Tibial nerve (tissue), 4 donors: ENCODE measurements around the gene ALDH1L1.

Source experiments
- CTCF ChIP-seq, 5 experiments: fragments of 200-600 bp in 3 of 5; fragments of 450-650 bp in 2 of 5; sonication (generic) in 3 of 5; IDR thresholded peaks; one replicate each; pipeline ENCODE4 v1.5.1; 2016 to 2019; ENCODE audit warnings: antibody characterized with exemption in 5 of 5, mild to moderate bottlenecking in 3 of 5, moderate library complexity in 2 of 5
- EP300 ChIP-seq, 2 donors: sonication (generic); formaldehyde crosslinking; IDR thresholded peaks; one replicate each; pipeline ENCODE4 v1.6.1; 2017; ENCODE audit warnings: antibody characterized with exemption in 2 of 2, mild to moderate bottlenecking in 1 of 2
- POLR2A ChIP-seq, 2 donors: fragments of 450-650 bp; IDR thresholded peaks; one replicate each; pipeline ENCODE4 v1.6.1; 2017; ENCODE audit warnings: antibody characterized with exemption in 2 of 2, mild to moderate bottlenecking in 2 of 2, moderate library complexity in 2 of 2

GRCh38 chr3:126076140-126076539 is 104.2 kb downstream of the ALDH1L1 start:
- TF ChIP-seq CTCF (IDR thresholded peaks at IDR 0.05) = no peak
- TF ChIP-seq POLR2A (IDR thresholded peaks at IDR 0.05) = no peak
- no peak for TF ChIP-seq EP300 (IDR thresholded peaks at IDR 0.05)
